ENCODE data around the gene BRD4.

- no peak for TF ChIP-seq CTCF (IDR thresholded peaks at IDR 0.05; ENCODE audit: borderline replicate concordance, extremely low read depth, low read length, poor library complexity, severe bottlenecking)
- no peak for TF ChIP-seq EZH2 (IDR thresholded peaks at IDR 0.05; ENCODE audit: borderline replicate concordance, low read depth, low read length, severe bottlenecking)
These were observed 68.9 kb downstream of the BRD4 start for GRCh38 chr19:15263361-15263985.

Data from DND-41 (cell line).